HK-2 (cell line): ENCODE data around the gene DNAH8.

Experiments
- DNase-seq: peaks from one replicate; pipeline ENCODE4 v3.0.0-alpha.2; 2018; ENCODE audit not compliant: unreplicated experiment

The DNAH8 gene

GRCh38 chr6:39075010-39075686, 360.0 kb downstream of the DNAH8 start:
- DNase-seq, result no peak

DNA sequence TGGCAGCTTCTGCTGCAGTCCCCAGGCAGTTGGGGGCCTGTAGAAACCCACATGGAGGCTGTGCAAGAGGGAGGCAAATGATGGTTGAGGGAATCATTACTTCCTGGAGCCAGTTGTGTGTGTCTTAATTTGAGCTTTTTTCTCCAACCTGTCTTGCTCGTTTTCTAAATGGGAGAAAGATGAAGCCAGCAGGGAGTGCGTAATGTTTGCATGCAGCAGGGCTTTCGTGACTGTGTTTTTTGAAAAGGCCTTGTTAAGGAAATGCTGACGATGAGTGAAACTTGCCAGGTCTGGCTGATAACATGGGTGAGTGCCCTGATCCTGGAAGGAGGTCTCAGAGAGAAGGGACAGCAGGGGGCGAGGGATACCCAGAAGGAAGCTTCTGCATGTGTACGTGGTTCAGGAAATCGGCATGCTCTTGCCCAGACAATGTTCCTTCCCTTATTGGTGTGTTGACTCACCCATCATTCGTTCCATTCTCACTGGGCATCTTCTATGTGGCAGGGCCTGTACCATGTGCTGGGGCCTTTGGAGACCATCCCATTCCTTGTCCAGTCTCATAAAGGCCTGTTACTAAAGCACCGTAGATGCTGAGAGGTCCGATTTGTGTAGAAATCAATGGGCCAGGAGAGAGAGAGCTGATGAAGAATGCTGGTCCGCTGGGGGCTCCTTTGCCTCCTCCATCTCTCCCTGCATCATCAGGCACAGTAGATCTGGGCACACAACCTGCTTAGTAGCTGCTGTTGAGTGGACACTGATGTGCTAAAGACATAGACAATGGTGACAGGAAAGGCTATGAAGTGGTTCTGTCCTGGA, 360.9 kb downstream of the DNAH8 start:
- no peak for DNase-seq

- no peak for DNase-seq
Observed at GRCh38 chr6:39076623-39077535, 361.8 kb downstream of the DNAH8 start.

DNA sequence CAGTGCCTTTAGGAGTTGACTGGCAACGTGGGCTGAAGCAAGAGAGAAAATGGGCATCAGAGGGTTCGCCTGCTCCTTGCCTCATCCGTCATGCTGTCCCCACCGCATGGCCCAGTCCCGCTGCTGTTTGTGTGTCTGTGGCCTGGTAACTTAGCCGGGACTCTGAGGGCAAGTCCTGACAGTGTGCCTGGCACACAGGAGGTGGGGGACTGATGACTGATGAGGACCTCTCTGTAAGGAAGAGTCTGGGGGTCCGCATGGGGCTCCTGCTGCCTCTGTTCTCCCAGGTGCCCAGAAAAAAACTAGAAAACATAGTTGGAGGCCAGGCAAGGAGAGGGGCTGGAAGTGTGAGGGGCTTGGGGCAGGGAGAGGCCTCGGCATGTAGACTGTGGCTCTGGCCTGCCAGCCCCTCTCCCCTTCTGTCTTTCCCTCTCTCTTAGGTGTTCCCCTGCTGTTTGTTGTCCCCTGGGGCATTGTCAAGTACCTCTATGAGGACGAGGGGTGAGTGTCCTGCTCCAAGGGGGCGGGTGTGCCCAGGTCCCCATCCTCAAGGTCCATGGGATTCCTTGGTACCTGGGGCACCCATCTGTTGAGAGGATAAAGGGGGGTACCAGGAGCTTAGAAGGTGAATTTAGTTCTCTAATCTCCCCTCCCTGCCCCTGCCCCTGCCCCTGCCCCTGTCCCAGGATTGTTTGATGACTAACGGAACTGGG, 362.9 kb downstream of the DNAH8 start:
- DNase-seq, result no peak

DNA sequence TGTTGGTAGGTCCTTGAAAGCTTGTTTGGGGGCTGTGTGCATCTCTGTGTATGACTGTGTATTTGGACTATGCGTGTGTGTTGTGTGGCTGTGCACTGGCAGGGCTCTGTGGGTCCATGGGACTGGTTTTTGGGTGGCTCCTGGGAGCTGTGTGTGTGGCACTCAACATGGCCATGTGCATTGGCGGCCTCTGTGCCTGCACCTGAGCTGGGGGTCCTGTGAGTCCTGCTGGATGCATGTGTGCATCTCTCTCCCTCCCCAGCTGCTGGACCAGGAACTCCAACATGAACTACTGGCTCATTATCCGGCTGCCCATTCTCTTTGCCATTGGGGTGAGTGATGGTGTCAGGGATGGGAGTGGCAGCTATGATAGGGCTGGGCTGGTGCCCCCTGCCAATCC, 363.6 kb downstream of the DNAH8 start:
- no peak for DNase-seq

- no peak for DNase-seq
Observed at GRCh38 chr6:39079197-39080125, 364.4 kb downstream of the DNAH8 start.
